T-helper 1 cell (primary cell): ENCODE measurements around the gene EPHA2.
"Not testable (repeated sequence)": the region's sequence is repeated elsewhere in the genome, so short reads cannot be mapped to it uniquely, and the experiment has no call there.

ENCODE experiments used
- DNase-seq, 5 donors: peaks; one replicate each; pipeline ENCODE4 v3.0.0-alpha.2; 2012 to 2020
- total RNA-seq, 4 donors: gene quantifications; one replicate each; lab custom pipeline; 2026; lab: John Stamatoyannopoulos, UW

The EPHA2 gene
- total RNA-seq: 0 to 0.36 (median 0.04) reads per million in 4 donors

DNA sequence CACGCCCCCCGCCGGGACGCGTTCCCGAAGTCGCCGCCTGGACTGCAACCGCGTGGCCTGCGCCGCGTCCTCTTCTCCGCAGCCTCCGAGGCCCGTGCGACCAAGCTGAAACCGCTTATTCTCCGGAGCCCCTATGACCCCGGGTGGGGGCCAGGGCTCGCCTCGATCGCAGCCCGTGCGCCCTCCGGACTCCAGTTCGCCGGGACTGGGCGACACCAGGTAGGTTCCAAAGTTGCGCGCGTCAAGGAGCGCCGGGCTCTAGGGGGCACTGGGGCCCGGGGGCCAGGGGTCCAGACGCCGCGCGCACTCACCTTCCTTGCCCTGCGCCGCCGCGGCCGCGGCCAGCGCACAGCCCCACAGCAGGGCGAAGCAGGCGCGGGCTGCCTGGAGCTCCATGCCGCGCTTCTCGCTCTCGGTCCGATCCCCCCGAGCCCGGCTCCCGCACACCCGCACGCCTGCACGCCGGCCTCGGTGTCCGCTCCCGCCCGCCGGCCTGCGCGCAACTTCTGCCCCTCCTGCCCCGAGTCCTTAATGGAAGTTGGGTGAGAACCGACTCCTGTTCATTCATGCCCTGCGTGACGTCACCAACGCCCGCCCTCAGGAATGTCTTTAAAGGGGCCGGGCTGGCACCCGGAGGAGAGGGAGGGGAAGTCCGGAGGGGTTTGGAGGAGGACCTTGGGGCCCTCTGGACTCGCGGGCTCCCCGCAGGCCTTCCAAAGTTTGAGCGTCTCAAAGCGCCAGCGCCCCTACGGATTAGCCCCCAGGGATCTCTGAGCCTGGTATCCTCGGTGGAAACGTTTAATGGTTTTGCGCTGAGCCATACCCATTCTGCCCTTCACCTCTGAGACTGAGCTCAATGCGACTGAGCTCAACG is at the start of gene EPHA2:
EPHA2 (minus strand) TSS at position 533 of the 874 bp plus-strand sequence; CDS start at position 396, 137 bp downstream.
- no peak for DNase-seq

DNA sequence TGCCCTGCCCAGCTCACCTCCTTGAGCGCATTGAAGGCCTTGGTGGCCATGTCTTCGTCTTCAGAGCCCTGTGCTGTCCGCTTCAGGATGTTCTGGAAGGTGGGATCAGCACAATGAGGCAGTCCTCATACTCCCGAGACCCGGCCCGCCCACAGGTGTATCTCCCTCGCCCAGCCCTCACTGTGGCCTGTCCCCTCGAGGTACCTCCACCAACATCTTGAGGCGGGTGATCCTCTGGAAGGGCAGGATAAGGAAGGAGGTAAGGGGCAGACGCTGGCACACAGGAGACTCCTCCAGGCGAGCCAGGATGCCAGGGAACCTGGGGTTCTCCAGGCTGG is 49.4 kb upstream of the EPHA2 start:
- DNase-seq: no peak

DNA sequence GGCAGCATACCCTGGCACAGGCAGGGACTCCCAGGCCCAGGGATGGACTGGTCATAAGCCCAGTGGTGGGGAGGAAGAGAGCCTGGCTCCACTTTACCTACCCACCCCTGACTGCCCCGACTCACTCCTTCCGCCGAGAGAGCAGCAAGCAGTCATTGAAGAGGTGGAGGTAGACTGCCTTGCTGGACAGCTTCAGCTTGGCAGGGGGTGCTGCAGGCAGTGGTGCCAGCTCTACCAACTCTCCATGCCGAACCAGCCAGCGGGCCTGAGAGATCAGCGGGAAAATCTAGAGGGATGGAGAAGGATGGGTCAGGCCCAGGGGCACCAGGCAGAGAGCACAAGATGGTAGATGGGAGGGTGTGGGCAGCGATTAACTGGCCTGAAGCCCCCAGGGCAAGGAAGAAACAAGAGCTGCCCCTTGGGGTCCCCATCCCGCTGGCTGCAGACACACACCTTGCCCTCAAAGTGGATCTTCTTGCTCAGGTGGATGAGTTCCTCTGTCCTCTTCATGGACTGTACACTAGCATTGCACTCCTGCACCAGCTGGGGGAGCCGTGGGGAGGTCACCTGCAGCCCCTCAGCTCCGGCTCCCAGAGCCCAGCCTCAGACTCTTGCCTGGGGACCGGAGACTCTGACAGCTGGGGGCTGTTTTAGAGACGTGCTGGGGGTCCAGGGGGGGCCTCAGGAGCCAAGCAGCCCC is 48.9 kb upstream of the EPHA2 start:
- peak in 1 of 5 donors; percentile 36 for DNase-seq

DNA sequence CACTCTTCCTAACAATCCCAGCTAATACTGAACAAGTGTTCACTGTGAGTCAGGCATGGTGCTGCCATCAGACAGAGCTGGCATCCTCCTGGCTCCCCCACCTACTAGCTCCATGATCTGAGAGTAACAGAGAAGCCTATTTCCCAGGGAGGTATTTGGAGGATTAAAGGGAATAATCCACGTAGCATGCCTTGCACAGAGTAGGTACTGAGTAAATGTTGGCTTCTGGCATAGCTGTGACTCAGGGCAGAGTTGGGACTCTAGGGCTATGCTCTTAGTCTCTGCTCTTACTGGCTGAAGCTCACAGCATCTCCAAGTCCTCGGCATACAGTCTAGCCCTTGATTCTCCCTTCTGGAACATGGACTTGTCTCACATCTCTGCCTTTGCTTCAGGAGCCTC is 48.3 kb upstream of the EPHA2 start:
- no peak for DNase-seq

DNA sequence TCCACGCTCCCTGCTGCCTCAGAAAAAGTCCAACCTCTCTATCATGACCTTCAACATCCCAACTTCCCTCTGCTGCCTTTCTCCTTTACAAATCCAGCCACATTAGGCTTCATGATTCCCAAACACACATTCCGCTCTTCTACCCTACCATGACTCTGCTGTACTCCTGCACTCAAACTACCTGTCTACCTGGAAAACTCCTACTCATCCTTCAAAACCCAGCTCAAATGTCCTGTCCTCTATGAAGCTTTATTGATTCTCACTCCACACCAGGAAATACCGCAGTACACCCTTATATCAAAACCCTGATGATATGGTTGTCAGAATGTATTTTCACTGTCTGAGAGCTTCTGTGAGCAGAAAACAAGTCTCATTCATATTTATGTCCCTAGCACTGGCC is 47.7 kb upstream of the EPHA2 start:
- DNase-seq: no peak

DNA sequence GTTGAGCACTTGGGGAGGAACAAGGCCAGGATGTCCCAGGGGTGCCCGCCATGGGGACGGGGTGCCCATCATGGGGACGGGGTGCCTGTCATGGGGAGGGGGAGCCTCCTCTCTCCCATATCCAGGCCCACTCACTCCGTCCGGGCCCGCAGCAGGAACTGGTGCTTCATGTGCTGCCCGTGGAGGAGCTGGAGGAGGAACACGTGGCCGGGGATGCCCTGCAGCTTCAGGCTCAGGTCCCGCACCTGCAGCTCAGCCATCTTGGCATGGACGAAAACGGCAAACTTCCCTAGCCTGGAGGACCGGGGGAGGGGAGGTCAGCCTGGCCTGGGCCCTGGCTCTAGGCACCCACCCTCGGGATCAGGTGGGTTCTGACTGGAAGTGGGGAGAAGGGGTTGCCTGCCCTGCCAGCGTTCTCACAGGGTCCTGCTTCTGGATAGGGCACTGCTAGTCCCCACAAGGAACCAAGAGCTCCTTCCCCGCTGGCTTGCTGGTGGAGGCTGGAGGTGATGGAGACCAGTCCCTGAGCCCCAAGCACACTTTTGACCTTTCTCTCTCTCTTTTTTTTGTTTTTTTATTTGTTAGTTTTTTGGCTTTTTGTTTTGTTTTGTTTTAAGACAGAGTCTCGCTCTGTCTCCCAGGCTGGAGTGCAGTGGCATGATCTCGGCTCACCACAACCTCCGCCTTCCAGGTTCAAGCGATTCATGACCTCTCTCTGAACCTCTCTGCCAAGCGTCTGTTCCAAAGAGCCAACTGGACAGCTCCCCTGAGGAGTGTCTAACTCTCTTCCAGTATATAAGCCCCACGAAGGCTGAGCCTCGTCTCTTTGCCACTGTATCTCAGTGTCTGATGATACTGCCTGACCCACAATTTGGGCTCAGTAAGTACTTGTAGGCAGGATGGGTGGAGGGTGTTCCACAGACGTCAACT is 46.7 kb upstream of the EPHA2 start:
- no peak for DNase-seq

- DNase-seq: no peak
Measured at GRCh38 chr1:16199700-16200099, 43.8 kb upstream of the EPHA2 start.

DNA sequence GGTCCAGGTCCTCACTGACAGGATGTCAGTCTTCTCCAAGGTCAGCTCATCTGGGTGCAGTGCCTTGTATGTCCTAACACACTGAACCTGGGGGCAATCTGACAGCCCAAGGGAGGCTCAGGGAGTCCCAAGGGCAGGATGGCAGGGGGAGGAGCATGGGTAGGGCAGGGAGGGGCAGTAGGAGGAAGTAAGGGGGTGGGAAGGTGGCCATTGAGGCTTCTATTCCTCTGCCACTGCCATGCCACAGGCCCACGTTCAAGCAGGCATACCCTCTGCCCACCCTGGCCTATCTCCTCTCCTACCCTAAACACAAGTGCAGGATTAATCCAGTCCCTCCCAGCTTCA is 43.3 kb upstream of the EPHA2 start:
- no peak for DNase-seq

DNA sequence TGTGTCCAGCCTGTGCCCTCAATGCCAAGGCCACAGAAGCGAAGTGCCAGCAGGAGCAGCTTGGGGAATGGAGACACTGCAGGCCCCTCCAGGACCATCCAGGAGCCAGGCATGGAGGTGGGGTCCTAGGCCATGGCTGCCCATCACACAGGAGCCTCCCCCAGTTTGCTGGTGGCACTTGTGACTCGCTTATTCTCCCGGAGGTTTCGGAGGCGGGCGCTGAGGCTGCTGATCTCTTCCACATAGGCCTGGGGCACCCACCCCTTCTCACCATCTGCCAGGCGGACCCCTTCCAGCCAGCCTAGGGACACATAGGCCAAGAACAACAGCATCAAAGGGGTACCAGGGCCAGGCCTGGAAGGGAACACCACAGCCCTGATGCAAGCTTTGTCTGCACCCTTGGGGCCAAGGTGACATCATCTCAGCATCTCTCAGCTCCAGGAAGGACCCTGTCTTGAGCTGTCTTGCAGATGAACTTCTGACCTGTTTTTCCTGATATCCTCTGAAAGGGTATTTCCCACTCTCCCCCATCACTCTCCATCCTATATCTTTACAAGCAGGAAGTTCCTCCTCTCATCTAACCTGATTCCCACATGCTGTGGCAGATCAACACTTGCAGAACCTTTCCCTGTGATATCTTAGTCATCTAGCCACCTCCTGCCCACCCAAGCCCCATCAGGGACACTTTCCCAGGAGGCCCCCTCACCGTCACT is 42.7 kb upstream of the EPHA2 start:
- DNase-seq: no peak

GRCh38 chr1:16196874-16197273 is 41.0 kb upstream of the EPHA2 start:
- DNase-seq: no peak

DNA sequence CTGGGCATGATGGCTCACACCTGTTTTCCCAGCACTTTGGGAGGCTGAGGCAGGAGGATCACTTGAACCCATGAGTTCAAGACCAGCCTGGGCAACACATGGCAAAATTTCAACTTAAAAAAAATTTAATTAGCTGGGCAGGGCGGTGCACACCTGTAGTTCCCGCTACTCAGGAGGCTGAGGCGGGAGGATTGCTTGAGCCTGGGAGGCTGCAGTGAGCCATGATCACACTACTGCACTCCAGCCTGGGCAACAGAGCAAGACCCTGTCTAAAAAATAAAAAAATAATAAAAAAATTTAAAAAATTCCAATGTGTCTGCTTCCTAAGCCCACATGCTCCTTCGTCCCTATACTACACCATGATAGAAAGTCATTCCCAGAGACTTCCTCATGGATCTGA is 40.3 kb upstream of the EPHA2 start:
- DNase-seq: not testable (repeated sequence)

DNA sequence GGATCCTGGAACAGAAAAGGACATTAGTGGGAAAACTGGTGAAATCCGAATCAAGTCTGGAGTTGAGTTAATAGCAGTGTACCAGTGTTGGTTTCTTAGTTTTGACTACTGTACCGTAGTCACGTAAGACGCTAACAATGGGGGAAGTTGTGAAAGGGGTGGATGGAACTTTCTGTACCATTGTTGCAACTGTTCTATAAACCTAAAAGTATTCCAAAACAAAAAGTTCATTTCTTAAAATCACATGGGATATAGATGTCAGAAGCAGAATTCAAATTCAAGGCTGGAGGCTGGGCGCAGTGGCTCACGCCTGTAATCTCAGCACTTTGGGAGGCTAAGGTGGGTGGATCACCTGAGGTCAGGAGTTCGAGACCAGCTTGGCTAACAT is 39.6 kb upstream of the EPHA2 start:
- DNase-seq: no peak

DNA sequence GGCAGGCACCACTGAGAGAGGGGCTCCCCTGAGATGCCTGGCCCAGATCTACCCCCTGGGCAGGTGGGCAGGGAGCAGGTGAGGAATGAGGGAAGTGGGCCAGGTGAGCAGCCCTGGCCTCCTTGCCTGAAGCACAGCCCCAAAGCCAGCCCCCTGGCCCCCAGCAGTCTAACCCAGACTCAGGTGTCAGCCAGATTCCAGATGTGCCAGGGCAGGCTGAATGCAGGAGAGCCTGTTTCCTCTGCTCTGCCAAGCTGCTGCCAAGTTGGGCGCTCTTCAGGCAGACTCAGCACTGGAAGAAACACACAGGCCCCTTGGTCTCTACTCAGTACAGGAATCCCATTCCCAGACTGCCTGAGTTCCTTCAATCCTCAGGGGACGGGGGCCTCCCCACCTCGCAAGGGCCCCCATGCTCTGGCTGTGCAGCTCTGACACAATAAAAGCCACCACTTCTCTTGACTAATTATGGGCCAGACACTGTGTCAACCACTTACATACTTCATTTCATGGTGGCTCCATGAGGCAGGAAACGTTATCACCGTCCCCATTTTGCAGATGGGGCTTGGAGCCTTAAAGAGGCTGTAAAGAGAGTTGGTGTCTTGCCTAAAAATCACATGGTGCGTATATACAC is 36.2 kb upstream of the EPHA2 start:
- DNase-seq: no peak

GRCh38 chr1:16191309-16191708 is 35.4 kb upstream of the EPHA2 start:
- DNase-seq: no peak

- DNase-seq: no peak
Measured at GRCh38 chr1:16189921-16190621, 34.2 kb upstream of the EPHA2 start.

- no peak for DNase-seq
Measured at GRCh38 chr1:16189003-16189402, 33.1 kb upstream of the EPHA2 start.

- peak; percentile 46 to 72 (median 57) for DNase-seq
Measured at GRCh38 chr1:16187748-16188401, 32.0 kb upstream of the EPHA2 start.

DNA sequence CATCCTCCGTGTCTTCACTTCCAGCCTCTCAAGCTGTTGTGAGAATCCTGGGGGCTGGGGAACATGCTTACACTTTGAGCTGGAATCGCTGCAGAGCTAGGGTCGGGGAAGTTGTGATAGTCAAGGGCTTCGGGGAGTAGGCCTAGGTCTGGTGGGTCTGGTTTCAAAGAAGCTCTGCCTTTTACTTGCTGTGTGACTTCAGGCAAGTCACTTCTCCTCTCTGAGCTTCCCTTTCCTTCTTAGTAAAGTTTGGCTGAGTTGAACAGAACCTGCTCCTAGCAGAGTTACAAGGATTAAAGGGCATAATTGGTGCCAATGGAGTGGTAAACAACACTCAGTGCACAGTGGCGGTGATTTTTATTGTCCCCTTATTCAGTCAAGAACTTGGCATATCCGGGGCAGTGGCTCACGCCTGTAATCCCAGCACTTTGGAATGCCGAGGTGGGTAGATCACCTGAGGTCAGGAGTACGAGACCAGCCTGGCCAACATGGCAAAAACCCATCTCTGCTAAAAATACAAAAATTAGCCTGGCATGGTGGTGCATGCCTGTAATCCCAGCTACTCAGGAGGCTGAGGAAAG is 30.9 kb upstream of the EPHA2 start:
- DNase-seq: no peak

DNA sequence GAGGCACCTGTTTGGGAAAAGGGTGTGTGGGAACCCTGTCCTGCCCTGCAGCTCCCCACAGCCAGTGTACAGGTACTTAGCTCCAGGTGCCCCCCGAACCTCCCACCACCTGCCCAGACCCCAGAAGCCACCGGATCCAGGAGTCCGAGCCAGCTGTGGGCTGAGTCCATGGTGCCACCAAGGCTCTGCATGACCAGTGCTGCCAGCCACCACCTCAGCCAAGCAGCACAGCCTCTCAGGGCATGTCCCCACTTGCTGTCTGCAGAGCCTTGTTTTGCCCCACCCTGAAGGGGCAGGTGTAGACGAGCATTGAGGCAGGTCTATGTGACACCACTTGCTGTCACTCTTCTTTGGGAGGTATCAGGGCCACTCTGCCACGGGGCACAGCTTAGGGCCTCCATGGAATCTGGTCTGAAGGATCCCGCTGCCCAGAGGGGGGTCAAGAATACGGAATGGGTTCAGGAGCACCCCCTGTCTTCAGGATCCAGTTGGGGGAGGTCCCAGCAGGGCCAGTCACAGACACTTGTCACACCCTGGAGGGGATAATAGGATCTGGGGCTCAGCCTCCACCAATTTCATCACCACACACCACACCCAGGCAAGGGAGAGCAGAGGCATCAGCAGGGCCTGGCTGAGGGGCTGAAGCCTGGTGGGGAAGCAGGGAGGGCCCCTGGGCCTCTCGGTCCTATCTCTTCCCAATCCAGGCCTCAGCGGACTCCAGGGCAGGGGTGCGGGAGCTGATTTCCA is 28.9 kb upstream of the EPHA2 start:
- no peak for DNase-seq
